ENCODE measurements around the gene ITPKB.
A peak's percentile ranks its signal among the peaks of the same experiment; 100 is the strongest.
"Not testable (repeated sequence)": the region's sequence is repeated elsewhere in the genome, so short reads cannot be mapped to it uniquely, and the experiment has no call there.

The ITPKB gene

DNA sequence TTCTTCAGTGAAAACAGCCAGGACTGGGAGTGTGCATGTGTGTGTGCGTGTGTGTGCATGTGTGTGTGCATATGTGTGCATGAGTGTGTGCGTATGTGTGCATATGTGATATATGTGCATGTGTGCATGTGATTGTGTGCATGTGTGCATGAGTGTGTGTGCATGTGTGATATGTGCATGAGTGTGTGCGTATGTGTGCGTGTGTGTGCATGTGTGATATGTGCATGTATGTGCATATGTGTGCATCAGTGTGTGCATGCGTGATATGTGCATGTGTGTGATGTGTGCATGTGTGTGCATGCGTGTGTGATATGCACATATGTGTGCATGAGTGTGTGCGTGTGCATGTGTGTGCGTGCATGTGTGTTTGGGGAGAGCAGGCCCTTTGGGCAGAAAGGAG, 89.8 kb downstream of the ITPKB start:
- DNase-seq = no peak

DNA sequence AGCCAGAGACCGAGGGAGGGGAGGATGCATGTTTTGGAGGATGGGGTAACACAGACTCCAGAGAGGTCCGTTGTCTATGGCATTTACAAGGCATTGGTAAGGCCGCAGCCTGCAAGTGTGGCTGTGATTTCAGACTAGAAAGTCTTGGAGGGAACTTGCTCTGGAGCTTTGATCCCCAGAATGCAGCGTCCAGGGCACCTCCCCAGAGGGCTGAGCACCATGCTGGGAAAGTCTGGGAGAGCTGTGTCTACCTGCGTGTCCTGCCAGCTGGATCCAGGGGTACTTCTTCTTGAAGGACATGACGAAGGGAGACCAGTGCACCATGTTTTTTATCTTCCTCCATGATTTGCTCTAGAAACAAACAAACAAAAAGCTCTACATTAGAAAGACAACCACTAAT, 90.7 kb downstream of the ITPKB start:
- DNase-seq = no peak

DNA sequence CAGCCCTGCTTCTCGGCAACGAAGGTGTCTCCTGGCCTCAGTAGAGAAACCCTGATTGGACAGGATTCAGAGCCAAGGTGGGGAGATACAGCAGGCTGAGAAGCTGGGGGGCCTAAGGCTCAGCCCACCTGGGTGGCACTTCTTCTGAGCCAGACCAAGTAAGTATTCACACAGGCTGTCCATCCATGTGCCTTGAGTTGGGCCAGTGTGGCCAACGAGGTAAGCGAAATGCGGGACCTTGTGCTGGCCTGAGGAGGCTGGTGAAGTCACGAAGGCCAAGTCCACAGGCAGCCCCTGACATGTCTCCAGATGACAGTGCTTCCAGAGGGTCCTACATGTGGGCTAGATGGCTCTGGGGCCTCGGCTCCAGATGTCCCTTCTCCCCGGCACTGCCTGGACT, 91.4 kb downstream of the ITPKB start:
- no peak for DNase-seq

DNA sequence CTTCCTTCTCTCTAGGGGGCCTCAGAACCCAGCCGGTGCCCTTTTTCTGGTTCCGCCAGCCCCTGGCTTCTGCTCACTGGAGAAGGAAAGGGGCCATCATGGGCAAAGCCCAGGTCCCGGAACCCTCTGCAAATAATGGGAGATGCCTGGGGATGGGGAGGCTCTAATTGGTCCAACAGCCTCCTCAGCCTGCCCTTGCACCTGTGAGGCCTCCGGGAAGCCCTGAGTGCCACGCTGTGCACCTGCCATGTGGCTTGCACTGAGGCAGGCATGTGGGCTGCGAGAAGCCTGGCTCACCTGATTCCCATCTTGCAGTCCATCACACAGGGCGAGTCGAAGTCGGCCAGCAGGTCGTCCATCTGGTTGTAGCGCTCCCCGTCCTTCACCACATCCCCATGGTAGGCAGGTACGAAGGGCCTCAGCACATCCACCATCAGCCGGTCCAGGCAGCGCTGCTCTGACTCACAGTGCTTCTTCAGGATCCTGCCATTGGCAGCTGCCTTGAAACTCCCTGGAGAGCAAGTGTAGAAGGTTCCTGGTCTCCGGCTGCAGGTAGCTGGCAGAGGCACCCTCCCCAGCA, 92.1 kb downstream of the ITPKB start:
- no peak for DNase-seq

DNA sequence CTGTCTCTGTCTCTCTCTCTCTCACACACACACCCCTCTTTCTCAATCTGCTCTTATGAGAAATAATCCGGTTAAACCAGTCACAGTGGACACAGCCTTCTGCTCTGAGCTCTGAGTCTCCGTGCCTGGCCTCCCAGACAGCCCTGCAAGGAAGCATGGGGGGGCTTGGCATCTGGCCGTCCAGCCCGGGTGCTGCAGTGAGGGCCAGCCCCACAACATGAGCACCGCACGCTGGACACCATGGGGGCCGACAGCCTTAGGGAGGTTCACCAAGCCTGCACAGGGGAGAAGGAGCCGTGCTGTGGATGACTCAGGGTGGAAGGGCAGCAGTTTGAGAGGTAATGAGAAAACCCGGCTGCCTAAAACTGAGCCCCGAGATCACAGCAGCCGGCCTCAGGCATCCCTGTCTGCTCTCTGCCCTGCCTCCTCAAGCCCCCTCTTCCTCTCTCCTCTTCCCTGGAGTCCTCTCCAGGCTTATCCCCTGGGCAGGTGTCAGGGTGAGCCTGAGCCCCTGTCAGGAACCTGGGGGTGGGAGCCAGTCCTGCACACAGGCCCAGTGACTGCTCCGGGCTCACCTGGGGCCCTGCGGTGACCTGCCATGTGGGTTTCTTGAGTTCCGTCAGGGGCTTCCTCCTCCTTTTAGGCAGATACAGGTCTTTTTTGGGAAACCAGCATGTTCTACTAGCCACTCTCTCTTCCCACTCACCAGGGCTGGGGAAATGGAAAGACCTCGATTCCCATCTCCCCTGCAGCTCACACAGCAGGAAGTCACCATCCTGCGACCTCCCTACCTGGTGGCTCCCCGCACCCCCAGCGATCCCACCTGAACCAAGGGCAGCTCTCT, 92.8 kb downstream of the ITPKB start:
- no peak for DNase-seq

DNA sequence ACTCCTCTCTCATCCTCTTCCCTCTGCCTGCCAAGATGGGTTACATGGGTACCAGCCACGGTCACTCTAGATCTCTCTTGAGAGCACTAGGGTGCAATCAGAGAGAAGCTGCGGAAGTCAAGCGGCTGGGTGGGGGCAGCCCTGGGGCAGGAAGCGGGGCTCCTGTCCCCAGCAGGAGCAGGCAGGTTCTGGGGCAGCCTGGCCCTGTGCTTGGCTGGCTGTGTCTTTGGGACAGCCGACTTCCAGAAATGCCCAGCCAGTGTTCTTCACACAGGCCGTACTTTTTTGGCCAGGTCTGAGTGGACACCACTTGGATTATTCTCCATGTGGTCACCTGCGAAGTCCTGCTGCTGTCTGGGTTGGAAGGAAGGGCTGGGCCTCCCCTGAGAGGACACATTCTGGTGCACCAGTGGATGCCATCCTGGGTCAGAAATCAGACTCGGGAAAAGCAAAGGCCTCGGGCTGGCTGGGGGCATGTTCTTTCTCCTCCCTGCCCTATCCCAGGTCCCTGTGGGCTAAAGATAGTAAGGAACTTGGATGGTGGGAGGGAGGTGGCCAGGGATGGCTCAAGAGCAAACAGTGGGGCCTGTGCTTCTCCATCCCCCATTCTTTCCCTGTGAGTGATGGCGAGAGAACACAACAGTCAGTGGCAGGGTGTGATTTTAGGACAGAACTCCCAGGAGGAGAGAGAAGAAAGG, 93.7 kb downstream of the ITPKB start:
- DNase-seq = no peak

DNA sequence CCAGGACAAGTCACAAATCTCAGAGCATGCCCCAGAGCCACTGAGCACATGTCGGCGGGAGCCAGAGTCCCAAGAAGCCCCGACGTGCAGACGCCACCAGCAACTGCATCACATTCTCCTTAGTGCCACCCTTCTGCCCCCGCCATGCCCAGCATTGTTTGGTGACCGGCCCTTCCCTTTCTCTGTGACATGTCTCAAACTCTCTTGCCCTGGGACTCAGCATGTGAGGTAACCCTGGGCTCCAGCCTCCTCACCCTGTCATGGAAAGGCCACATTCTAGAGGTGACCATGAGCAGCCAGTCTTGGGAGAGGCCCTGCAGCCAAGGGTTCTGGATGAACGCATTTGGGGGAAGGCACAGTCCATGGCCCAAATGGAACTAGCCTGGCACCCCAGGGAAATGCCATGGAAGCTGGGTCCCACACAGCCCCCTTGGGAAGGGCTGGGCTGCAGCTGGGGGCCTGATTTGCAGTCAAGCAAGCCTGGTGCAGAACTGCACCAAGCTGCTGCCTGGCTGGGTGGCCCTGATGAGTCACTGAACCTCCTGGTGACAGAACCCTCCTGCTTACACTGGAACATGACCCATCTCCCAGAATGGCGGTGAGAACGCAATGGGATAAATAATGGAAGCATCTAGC, 94.4 kb downstream of the ITPKB start:
- no peak for DNase-seq

DNA sequence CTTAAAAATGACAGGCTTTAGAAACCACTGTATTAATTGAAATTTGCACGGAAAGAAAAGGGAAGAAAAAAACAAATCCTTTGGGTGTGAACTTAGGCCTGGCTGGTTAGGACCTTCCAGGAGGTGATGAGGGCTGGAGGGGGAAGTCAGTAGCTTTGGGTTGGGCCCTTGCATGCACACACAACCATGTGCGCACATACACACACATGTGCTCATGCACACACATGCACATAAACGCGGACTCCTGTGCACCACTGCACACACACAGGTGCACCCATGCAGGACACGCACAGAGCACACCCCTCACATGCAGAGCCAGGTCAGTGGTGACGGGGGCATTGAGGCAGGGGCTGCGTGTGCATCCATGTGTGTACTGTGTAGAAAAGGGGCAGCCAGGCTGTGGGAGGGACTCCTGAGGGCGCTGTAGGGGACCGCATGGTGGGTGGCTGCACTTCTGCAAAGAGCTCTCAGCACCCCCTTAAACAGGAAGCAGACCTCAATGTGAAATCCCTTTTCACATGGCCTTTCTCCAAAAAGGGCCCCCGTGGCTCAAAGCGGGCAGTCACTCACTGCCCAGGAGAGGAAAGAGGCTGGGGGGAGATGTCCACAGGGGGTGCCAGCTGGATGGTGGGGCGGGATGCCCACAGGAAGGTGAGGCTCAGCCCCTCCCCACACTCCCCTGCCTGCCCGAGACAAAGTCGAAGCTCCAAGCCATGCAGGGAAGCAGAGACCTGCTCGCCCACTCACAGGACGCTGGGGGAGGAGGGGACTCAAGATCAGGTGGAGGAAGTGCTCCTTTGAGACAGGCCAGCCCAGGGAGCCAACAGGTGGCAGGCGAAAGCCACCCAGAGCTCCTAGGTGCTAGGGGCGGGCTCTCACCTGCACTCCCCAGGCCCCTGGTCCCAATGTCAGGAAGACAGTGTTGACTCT, 95.2 kb downstream of the ITPKB start:
- no peak for DNase-seq

DNA sequence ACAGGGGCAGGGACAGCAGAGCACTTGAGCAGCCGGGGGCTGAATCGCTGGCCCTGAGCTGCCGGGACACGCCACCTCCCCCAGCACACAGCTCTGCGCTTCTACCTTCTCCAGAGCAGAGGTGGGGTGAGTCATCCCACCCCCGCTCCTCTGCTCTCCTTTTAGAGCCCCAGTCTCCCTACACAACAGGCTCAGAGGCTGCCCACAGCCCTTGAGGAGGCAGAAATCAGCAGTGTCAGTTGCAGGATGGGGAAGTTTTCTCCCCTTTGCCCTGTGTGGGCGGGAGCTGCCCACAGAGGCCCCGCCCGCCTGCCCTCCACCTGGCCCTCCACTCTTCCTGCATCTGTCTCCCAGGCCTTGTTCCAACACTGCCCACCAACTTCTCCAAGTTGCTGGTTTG, 95.9 kb downstream of the ITPKB start:
- DNase-seq = peak; percentile 83

DNA sequence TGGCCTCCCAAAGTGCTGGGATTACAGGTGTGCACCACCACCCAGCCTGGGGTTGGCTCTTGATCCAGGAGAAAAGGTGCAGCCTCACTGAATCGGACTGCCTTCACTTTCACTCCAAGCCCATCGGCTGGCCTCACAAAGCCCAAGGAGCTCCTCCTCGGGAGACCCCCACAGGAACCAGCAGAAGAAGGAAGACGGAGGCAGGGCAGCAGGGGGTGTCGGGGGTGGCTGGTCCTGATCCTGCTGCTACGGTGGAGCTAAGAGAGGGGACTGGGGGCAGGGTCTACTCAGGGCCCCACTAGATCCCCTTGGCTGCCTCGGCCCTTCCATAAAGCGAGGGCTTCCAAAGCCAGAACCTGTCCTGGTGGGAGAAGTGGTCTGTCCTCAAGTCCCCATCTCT, 96.7 kb downstream of the ITPKB start:
- no peak for DNase-seq

DNA sequence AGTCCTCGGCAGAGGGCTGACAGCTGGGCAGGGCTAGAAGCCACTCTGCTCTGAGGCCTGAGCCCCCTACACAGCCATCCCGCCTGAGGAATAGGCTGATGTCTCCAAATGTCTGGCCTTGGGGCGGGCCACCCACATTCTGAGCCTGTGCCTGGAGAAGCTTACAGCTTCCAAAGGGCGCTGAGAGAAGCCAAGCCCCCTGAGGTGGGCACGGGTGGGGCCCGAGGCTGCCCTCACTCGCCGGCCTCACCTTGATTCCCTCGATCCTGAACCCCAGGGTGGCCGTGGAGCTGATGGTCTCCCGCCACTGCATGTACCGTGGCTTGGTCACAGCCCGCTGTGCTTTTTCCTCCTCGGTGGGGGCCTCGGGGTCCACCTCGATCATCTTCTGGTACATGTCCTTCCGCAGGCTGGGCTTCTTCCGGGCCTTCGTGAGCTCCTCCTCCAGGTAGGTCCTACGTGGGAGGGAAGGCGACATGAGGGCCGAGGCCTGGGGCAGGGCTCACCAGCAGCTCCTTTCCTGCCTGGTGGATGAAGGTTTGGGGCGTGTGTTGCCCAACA, 97.3 kb downstream of the ITPKB start:
- no peak for DNase-seq

DNA sequence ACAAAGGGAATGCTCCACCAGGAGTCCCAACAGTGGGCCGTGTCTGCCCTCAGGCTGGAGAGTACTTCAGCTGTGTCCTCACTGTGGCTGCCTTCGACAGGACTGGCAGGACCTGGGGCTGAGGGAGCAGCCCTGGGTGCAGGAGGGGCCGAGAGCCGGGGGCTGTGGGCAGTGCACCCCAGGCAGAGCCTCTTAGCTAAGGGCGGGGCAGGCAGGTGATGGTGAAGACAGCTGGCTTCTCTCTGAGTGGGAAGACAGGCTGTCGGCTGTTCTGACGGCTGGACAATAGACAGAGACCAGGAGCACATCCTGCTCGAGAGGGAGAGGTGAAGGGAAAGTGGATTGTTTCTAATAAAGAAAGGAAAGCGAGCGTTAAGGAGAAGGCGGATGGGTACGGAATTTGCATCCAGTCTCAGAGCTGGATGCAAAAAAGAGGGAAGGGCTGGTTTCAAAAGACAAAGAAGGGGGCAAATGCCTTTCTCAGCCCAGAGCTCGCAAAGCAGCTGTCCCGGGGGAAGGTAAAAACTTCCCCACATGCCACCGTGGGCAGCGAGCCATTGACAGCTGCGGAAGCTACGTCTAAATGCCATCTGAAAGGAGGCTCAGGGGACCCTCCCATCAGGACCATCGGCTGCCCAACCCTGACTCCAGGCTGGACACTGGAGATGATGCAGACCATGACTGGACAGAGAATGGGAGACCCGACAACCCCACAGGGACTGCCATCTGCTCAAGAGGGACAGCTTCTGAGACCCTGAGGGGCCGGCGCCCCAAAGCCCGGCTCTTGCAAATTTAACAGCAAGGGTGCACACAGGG, 98.6 kb downstream of the ITPKB start:
- DNase-seq = no peak

DNA sequence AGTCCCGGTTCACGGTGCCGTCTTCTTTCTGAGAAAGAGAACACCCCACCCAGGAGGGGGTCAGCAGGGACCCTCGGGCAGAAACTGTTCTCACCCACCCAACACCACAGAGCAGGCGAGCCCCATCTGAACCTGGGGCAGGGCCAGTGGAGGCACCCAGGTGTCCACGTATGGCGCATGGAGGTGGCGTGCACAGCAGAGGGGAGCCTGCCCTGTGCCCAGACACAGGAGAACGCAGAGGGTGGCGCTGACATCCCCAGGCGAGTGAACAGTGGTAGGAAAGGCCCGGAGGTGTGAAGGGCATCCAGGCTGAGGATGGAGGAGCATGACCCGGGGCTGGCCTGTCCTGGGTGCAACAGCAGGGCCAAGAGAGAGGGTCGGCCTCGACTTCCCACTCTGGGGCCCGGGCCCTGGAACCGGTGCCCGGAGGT, 99.4 kb downstream of the ITPKB start:
- DNase-seq = no peak

DNA sequence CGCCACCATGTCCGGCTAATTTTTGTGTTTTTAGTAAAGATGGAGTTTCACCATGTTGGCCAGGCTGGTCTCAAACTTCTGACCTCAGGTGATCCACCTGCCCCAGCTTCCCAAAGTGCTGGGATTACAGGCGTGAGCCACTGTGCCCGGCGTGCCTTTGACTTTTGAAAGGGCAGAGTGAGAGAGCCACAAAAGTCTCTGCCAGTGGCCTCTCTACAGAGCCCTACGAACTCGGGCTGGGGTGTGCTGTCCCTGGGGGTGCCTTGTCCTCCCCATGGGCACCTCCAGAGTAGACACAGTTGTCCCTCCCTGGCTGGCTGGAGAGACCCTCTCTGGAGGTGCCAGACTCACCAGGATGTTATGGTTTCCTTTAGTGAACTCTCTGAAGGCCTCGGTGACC, 99.9 kb downstream of the ITPKB start:
- DNase-seq = not testable (repeated sequence)

DNA sequence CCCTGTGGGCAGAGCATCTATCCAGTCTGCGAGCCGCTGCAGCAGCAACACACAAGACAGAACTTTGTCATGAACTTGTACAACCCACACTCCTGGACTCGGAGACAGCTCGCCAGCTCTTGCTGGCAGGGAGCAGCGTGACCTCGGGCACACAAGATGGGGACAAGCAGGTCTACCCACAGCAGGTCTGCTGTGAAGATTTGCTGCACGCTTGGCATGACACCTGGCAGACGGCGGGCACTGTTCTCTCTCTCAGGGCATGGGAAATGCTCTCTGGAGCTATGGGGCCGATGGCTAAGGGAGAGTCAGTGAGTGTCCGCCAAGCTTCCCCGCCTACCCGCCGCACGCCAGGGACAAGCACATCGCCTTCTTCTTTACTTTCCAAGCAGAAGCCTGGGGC, 100.5 kb downstream of the ITPKB start:
- peak; percentile 44 for DNase-seq

DNA sequence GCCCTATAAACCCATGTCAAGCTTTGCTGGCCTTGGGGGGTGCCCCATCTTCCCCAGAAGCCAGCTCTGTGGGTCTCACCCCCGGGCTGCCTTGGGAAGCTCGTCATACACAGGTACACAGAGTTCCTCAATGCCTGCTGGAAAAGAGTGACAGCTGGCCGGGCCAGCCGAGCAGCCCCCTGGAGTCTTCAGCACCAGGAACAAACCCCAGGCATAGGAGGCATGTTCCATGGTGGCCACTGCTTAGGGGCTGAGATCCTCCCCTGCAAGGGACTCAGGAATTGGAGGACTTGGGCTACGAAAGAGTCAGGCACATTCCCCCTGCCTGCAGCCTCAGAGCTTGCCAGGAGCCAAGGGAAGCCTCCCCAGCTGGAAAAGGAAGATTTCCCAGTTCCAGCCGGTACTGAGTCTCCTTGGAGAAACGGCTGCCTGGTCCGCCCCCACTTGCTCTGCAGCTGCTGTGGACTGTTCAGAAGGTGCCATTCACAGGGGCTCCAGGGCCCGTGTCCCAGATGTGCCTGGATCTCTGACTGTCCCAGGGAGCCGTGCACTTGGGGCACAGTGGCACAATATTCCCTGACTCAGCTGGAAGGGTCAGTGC, 101.0 kb downstream of the ITPKB start:
- DNase-seq = peak; percentile 54

DNA sequence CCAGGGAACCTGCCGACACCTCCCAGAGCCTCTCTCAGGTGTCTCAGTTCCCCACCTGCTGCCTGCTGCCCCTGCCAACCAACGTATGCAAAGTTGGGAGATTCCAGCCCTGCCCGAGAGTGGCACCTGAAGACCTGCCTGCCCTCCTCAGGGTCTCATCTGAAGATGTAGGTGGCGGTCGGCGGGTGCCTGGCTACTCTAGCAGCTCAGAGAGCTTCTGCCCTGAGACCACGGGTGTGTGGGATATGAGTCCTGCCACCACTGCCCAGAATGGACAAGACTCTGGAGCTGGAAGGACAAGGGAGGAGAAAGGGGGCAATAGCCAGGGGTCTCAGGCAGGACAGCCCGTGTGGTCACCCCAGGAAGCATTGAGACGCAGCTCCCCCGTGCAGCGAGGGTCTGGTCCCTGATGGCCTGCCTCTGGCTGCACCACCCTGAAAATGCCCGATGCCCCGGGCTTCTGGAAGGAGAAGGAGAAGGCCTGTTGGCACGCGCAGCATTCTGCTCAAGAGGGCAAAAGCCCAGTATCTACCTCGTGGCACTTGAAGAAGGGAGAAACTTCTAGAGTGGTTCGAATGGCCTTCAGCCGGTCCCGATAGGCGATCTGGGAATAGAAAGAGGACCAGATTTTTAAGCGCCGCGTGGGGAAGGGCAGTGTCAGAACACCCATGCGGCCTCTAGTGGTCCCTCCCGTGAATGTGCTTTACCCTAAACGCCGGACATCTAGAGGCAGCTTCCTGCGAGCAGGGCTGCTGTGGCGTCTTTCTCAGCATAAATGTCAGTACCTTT, 101.7 kb downstream of the ITPKB start:
- DNase-seq = peak; percentile 55

DNA sequence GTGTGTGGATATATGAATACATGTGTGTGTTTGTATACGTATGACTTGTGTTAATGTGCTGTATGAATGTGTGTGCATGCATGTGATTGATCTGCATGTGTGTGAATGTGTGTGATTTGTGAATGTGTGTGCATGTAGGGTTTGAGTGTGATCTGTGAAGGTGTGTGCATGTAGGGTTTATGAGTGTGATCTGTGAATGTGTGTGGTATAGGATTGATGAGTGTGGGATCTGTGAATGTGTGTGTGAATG, 102.3 kb downstream of the ITPKB start:
- DNase-seq = no peak

DNA sequence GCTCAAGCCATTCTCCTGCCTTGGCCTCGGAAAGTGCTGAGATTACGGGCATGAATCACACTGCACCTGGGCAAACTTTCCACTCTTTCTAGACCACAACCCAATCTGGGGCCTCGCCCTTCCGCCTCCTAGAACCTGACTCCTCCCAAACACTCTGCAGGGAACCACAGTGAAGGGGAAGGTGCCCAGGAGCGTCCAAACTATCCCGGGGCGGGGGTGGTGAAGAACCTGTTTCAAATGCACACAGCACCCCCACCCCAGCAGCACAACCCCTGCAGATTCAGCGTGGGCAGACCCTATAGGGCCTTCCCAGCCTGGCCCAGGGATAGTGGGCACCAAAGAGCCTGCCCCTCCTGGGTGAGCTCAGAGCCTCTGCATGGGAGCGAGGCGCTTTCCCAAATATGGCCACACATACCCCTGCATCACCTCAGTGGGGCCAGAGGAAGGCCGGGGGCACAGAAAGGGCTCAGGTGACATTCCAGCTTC, 103.6 kb downstream of the ITPKB start:
- DNase-seq = peak; percentile 73

DNA sequence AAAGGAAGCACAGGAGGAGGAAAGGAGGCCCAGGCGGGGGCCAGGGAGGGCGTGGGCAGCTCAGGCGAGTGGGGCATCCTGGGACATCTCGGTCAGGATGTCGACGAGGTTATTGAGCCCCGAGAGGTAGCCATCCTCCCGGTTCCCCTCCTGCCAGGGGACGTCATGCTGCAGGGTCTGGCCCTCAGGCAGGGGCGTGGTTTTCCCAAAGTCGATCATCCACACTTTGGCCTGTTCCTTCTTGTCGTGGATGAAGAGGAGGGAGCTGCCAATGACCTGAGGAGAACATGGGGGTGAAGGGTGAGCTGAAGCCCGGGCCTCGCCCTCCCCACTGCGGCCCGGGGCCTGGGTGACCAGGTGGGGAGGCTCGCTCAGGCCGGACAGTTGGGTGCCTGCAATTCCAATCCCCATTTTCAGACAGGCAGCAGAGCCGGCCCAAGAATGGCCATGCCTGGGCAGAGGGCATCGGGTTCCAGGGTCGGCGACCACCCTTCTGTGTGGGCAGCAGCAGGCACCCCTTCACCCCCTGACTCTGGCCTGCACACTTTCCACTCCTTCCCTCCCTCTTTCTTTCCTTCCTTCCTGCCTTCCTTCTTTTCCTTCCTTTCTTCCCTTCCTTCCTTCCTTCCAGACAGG, 104.4 kb downstream of the ITPKB start:
- DNase-seq = peak; percentile 58

Data from activated CD8-positive, alpha-beta memory T cell treated with anti-CD3 and anti-CD28 coated beads for 24 hours (primary cell).